ENCODE data around the gene RBMY1D.
"Not testable (repeated sequence)": the region's sequence is repeated elsewhere in the genome, so short reads cannot be mapped to it uniquely, and the experiment has no call there.

The RBMY1D gene

DNA sequence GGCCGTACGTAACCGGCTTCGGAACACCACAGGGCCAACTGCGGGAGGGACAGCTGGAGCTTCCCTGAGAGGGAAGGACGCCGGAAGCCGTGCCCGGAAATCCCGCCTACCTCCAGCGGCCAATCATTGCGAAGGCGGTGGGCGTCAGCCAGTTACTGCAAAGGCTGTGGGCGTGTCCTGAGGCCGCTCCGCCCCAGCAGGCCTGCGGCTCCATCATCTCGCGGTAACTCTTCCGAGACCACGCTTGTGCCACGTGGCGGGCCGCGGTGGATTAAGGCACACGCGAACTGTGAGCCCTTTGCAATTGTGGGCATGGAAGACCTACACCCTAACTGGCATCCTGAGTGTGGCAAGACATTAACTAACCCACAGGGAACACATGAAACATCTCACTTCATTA lies at the start of gene RBMY1D:
TSS of gene RBMY1D (minus strand) at position 101 of the 400 bp plus-strand sequence. CDS start 2,013 bp downstream, outside the sequence.
- DNase-seq, result not testable (repeated sequence)

DNA sequence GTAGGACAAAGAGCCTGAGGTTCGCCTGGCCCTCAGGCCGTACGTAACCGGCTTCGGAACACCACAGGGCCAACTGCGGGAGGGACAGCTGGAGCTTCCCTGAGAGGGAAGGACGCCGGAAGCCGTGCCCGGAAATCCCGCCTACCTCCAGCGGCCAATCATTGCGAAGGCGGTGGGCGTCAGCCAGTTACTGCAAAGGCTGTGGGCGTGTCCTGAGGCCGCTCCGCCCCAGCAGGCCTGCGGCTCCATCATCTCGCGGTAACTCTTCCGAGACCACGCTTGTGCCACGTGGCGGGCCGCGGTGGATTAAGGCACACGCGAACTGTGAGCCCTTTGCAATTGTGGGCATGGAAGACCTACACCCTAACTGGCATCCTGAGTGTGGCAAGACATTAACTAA lies 23.6 kb upstream of the RBMY1D start, which contains the start of gene RBMY1E:
TSS of gene RBMY1E (minus strand) at position 101 of the 400 bp plus-strand sequence. CDS start 1,978 bp downstream, outside the sequence.
- not testable (repeated sequence) for DNase-seq

DNA sequence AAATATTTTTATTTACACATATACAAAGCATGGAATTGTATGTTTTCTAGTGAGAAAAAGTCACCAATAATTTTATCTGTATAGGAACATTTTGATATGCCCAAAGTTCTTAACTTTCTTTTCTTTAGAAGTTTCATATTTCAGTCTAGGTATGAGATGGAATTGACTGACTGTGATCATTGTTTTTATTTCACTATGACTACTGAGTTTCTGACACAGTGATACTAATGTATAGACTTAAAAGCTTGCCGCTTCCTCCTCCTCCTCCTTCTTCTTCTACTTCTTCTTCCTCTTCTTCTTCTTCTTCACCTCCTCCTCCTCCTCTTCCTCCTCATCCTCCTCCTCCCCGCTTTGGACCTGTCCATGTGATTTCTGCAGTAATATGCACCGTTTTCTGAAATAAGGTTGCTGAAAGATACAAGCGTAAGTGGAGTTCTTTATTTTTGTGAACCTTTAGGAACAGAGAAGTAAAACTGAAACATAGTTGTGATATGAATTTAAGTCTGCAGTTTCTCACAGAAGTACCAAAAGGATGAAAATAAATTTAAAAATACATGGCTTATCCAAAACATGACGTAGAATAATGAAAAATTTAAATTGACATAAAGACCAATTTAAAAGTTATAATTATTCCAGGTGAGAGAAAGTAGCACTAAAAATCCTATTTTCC lies 24.8 kb downstream of the RBMY1D start:
- not testable (repeated sequence) for DNase-seq

DNA sequence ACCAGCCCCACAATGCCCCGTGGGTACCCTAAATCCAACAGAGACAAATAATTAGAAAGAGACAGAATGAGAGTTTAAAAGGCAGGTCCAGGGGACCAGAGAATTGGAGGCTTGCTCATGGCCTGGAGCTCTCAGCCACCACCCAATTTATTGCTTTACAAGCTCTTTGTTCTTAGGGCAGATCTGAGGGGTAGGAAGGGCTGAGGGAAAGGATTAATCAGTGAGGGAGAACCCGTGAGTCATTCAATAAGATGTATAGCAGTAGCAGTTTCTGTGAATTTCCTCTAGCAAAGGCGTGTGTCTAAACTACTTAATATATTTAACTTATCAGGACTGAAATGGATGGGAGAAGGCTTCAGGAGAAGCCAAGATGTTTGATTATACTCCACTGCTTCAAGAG lies 48.8 kb downstream of the RBMY1D start:
- DNase-seq, result no peak

DNA sequence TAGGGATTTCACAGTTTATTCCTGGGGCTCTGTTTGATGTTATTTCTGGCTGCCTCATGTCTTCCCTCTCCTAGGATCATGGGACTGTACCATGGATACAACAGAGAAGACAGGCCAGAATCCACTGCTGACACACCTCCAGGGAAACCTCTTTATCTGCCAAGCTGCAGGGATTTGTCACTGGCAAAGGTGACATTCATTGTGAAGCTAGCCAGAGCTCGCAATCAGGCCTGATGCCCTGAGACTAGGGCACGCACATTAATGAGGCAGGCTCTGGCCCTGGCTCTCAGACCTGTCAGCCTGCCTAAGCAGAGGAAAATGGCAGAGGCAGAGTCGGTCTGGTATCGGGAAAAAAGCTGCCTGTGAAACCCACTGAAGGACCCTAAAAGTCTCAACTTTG lies 52.2 kb downstream of the RBMY1D start:
- no peak for DNase-seq

DNA sequence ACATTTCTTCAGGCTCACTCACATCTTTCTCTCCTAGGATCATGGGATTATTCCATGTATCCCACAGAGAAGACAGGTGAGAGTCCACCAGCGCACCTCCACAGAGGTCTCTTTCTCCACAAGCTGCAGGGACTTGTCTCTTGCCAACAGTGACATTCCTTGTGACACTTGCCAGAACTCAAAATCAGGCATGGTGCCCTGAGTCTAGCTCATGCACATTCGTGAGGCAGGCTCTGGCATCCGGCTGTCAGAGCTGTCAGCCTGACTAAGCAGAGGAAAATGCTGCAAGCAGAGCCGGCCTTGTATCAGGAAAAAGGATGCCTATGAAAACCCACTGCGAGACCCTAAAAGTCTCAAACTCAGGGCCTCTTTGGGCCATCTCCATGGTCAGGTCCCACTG lies 54.8 kb downstream of the RBMY1D start:
- no peak for DNase-seq

DNA sequence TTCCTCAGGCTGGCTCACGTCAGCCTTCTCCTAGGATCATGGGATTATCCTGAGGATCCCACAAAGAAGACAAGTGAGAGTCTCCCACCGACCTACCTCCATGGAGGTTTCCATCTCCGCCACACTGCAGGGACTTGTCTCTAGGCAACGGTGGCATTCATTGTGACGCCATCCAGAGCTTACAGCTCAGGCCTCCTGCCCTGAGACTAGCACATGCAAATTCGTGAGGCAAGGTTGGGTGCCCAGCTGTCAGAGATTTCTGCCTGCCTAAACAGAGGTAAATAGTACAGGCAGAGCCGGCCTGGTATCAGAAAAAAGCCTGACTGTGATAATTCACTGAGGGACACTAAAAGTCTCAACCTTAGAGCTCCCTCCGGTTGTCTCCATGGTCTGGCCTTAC lies 58.0 kb downstream of the RBMY1D start:
- DNase-seq, result no peak

DNA sequence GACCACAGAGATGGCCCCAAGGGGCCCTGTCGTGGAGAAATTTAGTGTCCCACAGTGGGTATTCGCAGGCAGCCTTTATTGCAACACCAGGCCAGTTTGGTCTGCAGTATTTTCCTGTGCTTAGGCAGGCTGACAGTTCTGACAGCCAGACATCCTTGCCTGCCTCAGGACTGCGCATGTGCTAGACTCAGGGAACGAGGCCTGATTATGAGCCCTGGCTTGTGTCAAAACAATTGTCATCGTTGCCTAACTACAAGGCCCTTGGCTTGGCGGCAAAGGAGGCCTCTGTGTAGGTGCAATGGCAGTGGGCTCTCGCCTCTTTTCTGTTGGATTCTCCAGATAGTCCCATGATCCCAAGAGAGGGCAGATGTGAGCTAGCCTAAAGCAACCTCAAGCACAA lies 59.3 kb downstream of the RBMY1D start:
- DNase-seq, result no peak

Data from NCI-H2081 treated with DMSO at 0.1 percent for 48 hours (cell line).